Neuronal stem cell (in vitro differentiated cells): Measurements from ENCODE around the gene VEGFC. TPM values are rescaled to one million over a fixed set of nuclear protein-coding genes. Genes with fewer than 3 reads are reported as not detected.

Source experiments
- DNase-seq: peaks from one replicate; pipeline ENCODE4 v3.0.0-alpha.2; 2013; ENCODE audit warnings: low spot score
- H2AFZ ChIP-seq: one replicate; pipeline ENCODE4 v1.6.1; 2013; ENCODE audit warnings: mild to moderate bottlenecking, low read length, inconsistent platforms
- H2AK5ac ChIP-seq: 2 replicates; pipeline ENCODE4 v1.6.1; 2013; ENCODE audit warnings: low read depth, mild to moderate bottlenecking, inconsistent platforms, low read length, moderate library complexity, mixed read lengths
- H2BK120ac ChIP-seq: 2 replicates; pipeline ENCODE4 v1.6.1; 2013; ENCODE audit warnings: low read depth, mild to moderate bottlenecking, inconsistent platforms, low read length, moderate library complexity, mixed read lengths
- H2BK12ac ChIP-seq: one replicate; pipeline ENCODE4 v1.6.1; 2013; ENCODE audit warnings: low read length, inconsistent platforms
- H2BK15ac ChIP-seq: 2 replicates; pipeline ENCODE4 v1.6.1; 2013; ENCODE audit warnings: mild to moderate bottlenecking, low read length, inconsistent platforms, mixed read lengths
- H2BK5ac ChIP-seq: one replicate; pipeline ENCODE4 v1.6.1; 2013; ENCODE audit warnings: inconsistent platforms, mild to moderate bottlenecking, low read length, moderate library complexity
- H3K14ac ChIP-seq: one replicate; pipeline ENCODE4 v1.6.1; 2013; ENCODE audit warnings: low read length, inconsistent platforms
- H3K18ac ChIP-seq: 2 replicates; pipeline ENCODE4 v1.6.1; 2013; ENCODE audit warnings: low read length, inconsistent platforms
- H3K23ac ChIP-seq: 2 replicates; pipeline ENCODE4 v1.6.1; 2013; ENCODE audit warnings: low read depth, mild to moderate bottlenecking, mixed read lengths, low read length, inconsistent platforms; ENCODE audit not compliant: poor library complexity
- H3K27ac ChIP-seq: replicated peaks from 3 replicates; pipeline ENCODE4 v1.5.1; 2013; ENCODE audit warnings: low read length, inconsistent platforms
- H3K27me3 ChIP-seq, 3 experiments: 2 replicates each; pipeline ENCODE4 v1.6.1; 2013; ENCODE audit warnings: low read length in 3 of 3, mild to moderate bottlenecking in 2 of 3, inconsistent platforms in 1 of 3, low read depth in 1 of 3, mixed read lengths in 1 of 3, moderate library complexity in 1 of 3; ENCODE audit not compliant: control insufficient read depth in 3 of 3, insufficient read depth in 3 of 3
- H3K36me3 ChIP-seq, 2 donors: replicated peaks in 1 of 2; 2 replicates each; pipeline ENCODE4 v1.6.1; 2013; ENCODE audit warnings: low read length in 2 of 2; ENCODE audit not compliant: control insufficient read depth in 2 of 2, insufficient read depth in 2 of 2
- H3K4ac ChIP-seq: 2 replicates; pipeline ENCODE4 v1.6.1; 2013; ENCODE audit warnings: inconsistent platforms, mild to moderate bottlenecking, low read length, moderate library complexity
- H3K4me1 ChIP-seq, 2 donors: 1 replicate in 1 of 2; 2 replicates in 1 of 2; pipeline ENCODE4 v1.6.1; 2013; ENCODE audit warnings: low read length in 2 of 2, low read depth in 1 of 2; ENCODE audit not compliant: control insufficient read depth in 2 of 2, insufficient read depth in 1 of 2
- H3K4me2 ChIP-seq: one replicate; pipeline ENCODE4 v1.6.1; 2013; ENCODE audit warnings: mild to moderate bottlenecking, low read length, inconsistent platforms; ENCODE audit not compliant: insufficient read depth, poor library complexity, severe bottlenecking
- H3K4me3 ChIP-seq, 2 donors: 2 replicates each; pipeline ENCODE4 v1.5.1; 2013; ENCODE audit warnings: low read length in 2 of 2, mild to moderate bottlenecking in 2 of 2, inconsistent platforms in 1 of 2, moderate library complexity in 1 of 2
- H3K79me1 ChIP-seq: one replicate; pipeline ENCODE4 v1.6.1; 2013; ENCODE audit warnings: low read depth, mild to moderate bottlenecking, inconsistent platforms, low read length, moderate library complexity
- H3K9ac ChIP-seq: one replicate; pipeline ENCODE4 v1.6.1; 2013; ENCODE audit warnings: mild to moderate bottlenecking, low read depth, low read length, inconsistent platforms; ENCODE audit not compliant: poor library complexity
- H3K9me3 ChIP-seq, 2 donors: replicated peaks in 1 of 2; 2 replicates each; pipeline versions ENCODE3 to v1.6.1; 2013; ENCODE audit warnings: low read length in 2 of 2, mild to moderate bottlenecking in 2 of 2, inconsistent platforms in 1 of 2, low read depth in 1 of 2, mixed read lengths in 1 of 2, moderate library complexity in 1 of 2; ENCODE audit not compliant: control insufficient read depth in 2 of 2, insufficient read depth in 1 of 2
- H4K8ac ChIP-seq: one replicate; pipeline ENCODE4 v1.6.1; 2013; ENCODE audit warnings: low read depth, mild to moderate bottlenecking, inconsistent platforms, low read length, moderate library complexity
- H4K91ac ChIP-seq: one replicate; pipeline ENCODE4 v1.6.1; 2013; ENCODE audit warnings: low read length, low read depth, mild to moderate bottlenecking, inconsistent platforms; ENCODE audit not compliant: poor library complexity
- WGBS, 2 donors: extraction: QIAGEN DNeasy Blood & Tissue Kit; methylation state at CpG; one replicate each; pipeline ENCODE4 v1.1.7; 2013; ENCODE audit warnings: missing lambda C conversion rate in 2 of 2, mixed read lengths in 1 of 2; ENCODE audit not compliant: insufficient read length in 2 of 2, insufficient replicate concordance in 1 of 2; ENCODE audit errors: extremely low coverage in 2 of 2; 5-methylcytosine and 5-hydroxymethylcytosine counted together
- polyA plus RNA-seq, 2 experiments: library from polyadenylated mRNA; stranded (reverse); fragments of 200-250 nt; gene quantifications; one replicate each; pipeline ENCODE4 v1.2.3, GENCODE V29; 2013

VEGFC gene, protein sequence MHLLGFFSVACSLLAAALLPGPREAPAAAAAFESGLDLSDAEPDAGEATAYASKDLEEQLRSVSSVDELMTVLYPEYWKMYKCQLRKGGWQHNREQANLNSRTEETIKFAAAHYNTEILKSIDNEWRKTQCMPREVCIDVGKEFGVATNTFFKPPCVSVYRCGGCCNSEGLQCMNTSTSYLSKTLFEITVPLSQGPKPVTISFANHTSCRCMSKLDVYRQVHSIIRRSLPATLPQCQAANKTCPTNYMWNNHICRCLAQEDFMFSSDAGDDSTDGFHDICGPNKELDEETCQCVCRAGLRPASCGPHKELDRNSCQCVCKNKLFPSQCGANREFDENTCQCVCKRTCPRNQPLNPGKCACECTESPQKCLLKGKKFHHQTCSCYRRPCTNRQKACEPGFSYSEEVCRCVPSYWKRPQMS
- 2.3 TPM for polyA plus RNA-seq (2013, experiment 1 of 2)
- 2.3 TPM for polyA plus RNA-seq (2013, experiment 2 of 2)

- WGBS, 2 donors = no CpG with 5 or more reads among the region's 91 CpGs
- H3K9ac ChIP-seq = peak within 1 kb of the TSS; percentile 81
- peak within 1 kb of the TSS; percentile 100 for H2AFZ ChIP-seq
- DNase-seq = peak; percentile 56
- no peak within 1 kb of the TSS for H4K91ac ChIP-seq
- H2AK5ac ChIP-seq = no peak within 1 kb of the TSS
- peak within 1 kb of the TSS; percentile 93 for H3K18ac ChIP-seq
- H3K4me1 ChIP-seq = peaks cover 0 to 6% of the 10 kb centered on the region in 2 donors
- H2BK12ac ChIP-seq = no peak within 1 kb of the TSS
- peak within 1 kb of the TSS; percentile 89 for H3K14ac ChIP-seq
- peak within 1 kb of the TSS; percentile 63 to 94 for H3K4me3 ChIP-seq
- H3K27ac ChIP-seq = no peak within 1 kb of the TSS
- no peak within 1 kb of the TSS for H3K4ac ChIP-seq
- H2BK5ac ChIP-seq = no peak within 1 kb of the TSS
- H3K9me3 ChIP-seq = no peaks in the 10 kb centered on the region
- H3K79me1 ChIP-seq = no peaks in the 10 kb centered on the region
- peaks cover 0 to 33% (median 8%) of the 10 kb centered on the region in 3 experiments for H3K27me3 ChIP-seq
- H4K8ac ChIP-seq = no peak within 1 kb of the TSS
- H3K4me2 ChIP-seq = peak within 1 kb of the TSS; percentile 68
- H3K36me3 ChIP-seq = no peaks in the 10 kb centered on the region
- H2BK15ac ChIP-seq = peak within 1 kb of the TSS; percentile 85
- H3K23ac ChIP-seq = no peak within 1 kb of the TSS
- H2BK120ac ChIP-seq = no peak within 1 kb of the TSS
Observed at GRCh38 chr4:176792326-176793059, at the start of gene VEGFC. TSS of gene VEGFC (minus strand) at chr4:176792922. CDS start at chr4:176792311, 611 bp downstream.

DNA sequence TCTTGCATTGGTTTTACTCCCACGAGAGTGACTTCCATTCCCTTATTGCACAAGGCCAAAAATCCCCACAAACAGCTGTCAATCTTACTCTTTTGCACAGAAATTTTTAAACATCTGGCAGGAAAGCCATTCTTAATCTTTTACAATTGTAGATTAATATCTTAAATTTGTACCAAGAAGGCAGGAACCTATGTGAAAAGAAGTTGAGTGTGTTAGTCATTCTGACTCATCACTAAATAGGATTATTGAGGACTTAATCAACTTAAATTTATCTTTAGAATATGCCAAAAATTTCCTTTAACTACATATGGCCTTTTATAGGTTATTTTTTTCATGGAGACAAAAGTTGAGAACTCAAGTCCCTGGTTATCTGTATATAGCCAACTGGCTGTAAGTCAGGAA, 49.0 kb upstream of the VEGFC start:
- Histone ChIP-seq H3K27me3 (no peaks in the 10 kb centered on the region), H3K4me2 (no peak overlapping the region), H3K36me3 (no peaks in the 10 kb centered on the region), H4K91ac (no peak overlapping the region), H2BK15ac (no peak overlapping the region), H3K23ac (no peak overlapping the region), H3K18ac (no peak overlapping the region), H2AK5ac (no peak overlapping the region), H3K14ac (no peak overlapping the region), H3K4me3 (no peak overlapping the region), H3K4ac (no peak overlapping the region), H3K79me1 (no peaks in the 10 kb centered on the region), H2BK12ac (no peak overlapping the region), H3K9me3 (peaks cover 0 to 2% of the 10 kb centered on the region in 2 donors), H3K4me1 (no peaks in the 10 kb centered on the region), H4K8ac (no peak overlapping the region), H2AFZ (no peak overlapping the region), H3K27ac (no peak overlapping the region), H3K9ac (no peak overlapping the region), H2BK5ac (no peak overlapping the region), H2BK120ac (no peak overlapping the region)
- no CpG with 5 or more reads among the region's 1 CpG for WGBS, 2 donors
- no peak for DNase-seq

GRCh38 chr4:176840166-176840565, 47.4 kb upstream of the VEGFC start:
- peaks cover 0 to 2% of the 10 kb centered on the region in 2 donors for H3K9me3 ChIP-seq
- H3K4ac ChIP-seq = no peak overlapping the region
- H2AFZ ChIP-seq = no peak overlapping the region
- H3K23ac ChIP-seq = no peak overlapping the region
- no peak overlapping the region for H4K8ac ChIP-seq
- no peak overlapping the region for H3K14ac ChIP-seq
- H3K9ac ChIP-seq = no peak overlapping the region
- H3K4me2 ChIP-seq = no peak overlapping the region
- WGBS, 2 donors = no CpG with 5 or more reads among the region's 4 CpGs
- no peak overlapping the region for H2BK12ac ChIP-seq
- no peak overlapping the region for H2AK5ac ChIP-seq
- no peak overlapping the region for H2BK15ac ChIP-seq
- H3K36me3 ChIP-seq = no peaks in the 10 kb centered on the region
- H3K4me1 ChIP-seq = no peaks in the 10 kb centered on the region
- H2BK5ac ChIP-seq = no peak overlapping the region
- no peak overlapping the region for H4K91ac ChIP-seq
- no peaks in the 10 kb centered on the region for H3K27me3 ChIP-seq
- H3K18ac ChIP-seq = no peak overlapping the region
- H3K27ac ChIP-seq = no peak overlapping the region
- H2BK120ac ChIP-seq = no peak overlapping the region
- DNase-seq = no peak
- H3K79me1 ChIP-seq = no peaks in the 10 kb centered on the region
- no peak overlapping the region for H3K4me3 ChIP-seq

GRCh38 chr4:176839656-176840055, 46.9 kb upstream of the VEGFC start:
- Histone ChIP-seq H3K23ac (no peak overlapping the region), H3K27ac (no peak overlapping the region)

More at GRCh38 chr4:176839656-176840055, 46.9 kb upstream of the VEGFC start:
- H3K4ac ChIP-seq = no peak overlapping the region
- H2AFZ ChIP-seq = no peak overlapping the region
- H3K4me2 ChIP-seq = no peak overlapping the region
- H3K18ac ChIP-seq = no peak overlapping the region
- H3K9ac ChIP-seq = no peak overlapping the region
- no peak for DNase-seq
- no peak overlapping the region for H2BK120ac ChIP-seq
- no CpG with 5 or more reads among the region's 3 CpGs for WGBS, 2 donors
- no peak overlapping the region for H2BK15ac ChIP-seq
- H3K27me3 ChIP-seq = no peaks in the 10 kb centered on the region
- no peak overlapping the region for H3K4me3 ChIP-seq
- no peak overlapping the region for H2BK5ac ChIP-seq
- H2AK5ac ChIP-seq = no peak overlapping the region
- H3K14ac ChIP-seq = no peak overlapping the region
- H3K79me1 ChIP-seq = no peaks in the 10 kb centered on the region
- H3K9me3 ChIP-seq = peaks cover 0 to under 1% of the 10 kb centered on the region in 2 donors
- no peak overlapping the region for H4K91ac ChIP-seq
- no peaks in the 10 kb centered on the region for H3K36me3 ChIP-seq
- no peak overlapping the region for H2BK12ac ChIP-seq
- H3K4me1 ChIP-seq = no peaks in the 10 kb centered on the region
- no peak overlapping the region for H4K8ac ChIP-seq
